DMS114 treated with DMSO at 0.1 percent for 48 hours (cell line): Measurements from ENCODE around the gene FAM177B.

ENCODE experiments used
- DNase-seq: peaks from one replicate; lab custom pipeline; 2025; ENCODE audit not compliant: unreplicated experiment; lab: John Stamatoyannopoulos, UW

FAM177B gene

DNA sequence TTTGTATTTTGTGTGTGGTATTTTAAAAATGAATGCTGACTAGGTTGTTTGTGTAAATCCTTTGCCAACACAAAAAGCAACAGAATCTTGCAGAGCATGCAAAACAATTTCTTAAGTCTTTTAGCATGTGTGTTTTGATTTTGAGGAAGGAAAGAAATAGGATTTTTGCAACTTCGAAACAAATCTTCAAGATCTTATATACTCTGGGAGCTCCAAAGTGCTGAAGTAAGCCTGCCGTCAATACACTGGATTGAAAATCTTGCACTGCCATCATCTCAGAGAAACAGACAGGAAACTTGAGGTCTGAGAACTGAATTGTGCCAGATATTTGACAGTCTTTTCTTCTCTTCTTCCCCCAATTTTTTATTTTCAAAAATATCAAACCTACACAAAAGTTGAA, 48.5 kb downstream of the FAM177B start:
- no peak for DNase-seq

GRCh38 chr1:222786121-222786520, 49.1 kb downstream of the FAM177B start:
- DNase-seq = no peak

- DNase-seq = no peak
Measured at GRCh38 chr1:222787729-222788128, 50.7 kb downstream of the FAM177B start.

- DNase-seq = no peak
Measured at GRCh38 chr1:222788402-222789156, 51.6 kb downstream of the FAM177B start.

DNA sequence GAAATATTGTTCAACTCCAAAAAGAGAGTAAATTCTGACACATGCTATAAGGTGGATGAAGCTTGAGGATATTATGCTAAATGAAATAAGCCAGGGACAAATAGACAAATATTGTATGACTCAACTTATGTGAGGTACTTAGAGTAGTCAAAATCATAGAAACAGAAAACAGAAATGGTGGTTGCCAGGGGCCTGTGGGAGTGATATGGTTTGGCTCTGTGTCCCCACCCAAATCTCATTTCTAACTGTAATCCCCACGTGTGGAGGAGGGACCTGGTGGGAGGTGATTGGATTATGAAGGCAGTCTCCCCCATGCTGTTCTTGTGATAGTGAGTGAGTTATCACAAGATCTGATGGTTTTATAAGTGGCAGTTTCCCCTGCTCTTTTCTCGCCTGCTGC, 53.1 kb downstream of the FAM177B start:
- no peak for DNase-seq

GRCh38 chr1:222790520-222790919, 53.5 kb downstream of the FAM177B start:
- DNase-seq = no peak

DNA sequence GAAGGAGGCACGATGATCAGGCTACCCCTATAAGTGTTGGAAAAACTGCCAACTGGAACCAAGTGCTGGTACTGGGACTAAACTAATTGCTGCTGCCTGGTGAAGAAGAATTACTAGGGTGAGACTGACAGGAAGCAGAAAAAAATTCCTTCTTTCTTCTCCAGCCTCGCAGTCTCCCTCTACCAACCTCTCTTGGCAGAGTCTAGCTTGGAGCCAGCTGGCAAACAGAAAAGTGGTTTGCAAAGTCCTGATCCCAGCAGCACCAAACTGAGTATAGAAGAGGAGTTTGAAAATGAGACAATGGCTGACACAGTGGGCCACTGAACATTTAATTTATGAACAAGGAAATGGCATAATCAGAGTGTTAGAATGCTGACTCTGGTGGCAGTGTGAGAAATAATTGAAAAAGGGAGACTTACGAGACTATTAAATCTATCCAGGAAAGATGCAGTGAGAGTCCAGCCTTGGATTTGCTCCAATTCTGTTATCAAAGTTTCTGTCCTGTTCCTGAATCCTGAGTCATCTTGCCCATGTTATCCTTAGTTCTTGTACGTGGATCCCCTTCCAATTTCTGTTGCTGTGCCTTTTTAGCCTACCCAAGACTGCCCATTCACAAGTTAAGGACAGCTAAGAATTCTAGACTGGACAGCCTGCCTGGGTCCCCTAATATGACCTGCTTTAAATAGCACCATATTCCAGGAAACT, 54.2 kb downstream of the FAM177B start:
- no peak for DNase-seq

- peak; percentile 12 for DNase-seq
Measured at GRCh38 chr1:222792744-222793143, 55.7 kb downstream of the FAM177B start.

DNA sequence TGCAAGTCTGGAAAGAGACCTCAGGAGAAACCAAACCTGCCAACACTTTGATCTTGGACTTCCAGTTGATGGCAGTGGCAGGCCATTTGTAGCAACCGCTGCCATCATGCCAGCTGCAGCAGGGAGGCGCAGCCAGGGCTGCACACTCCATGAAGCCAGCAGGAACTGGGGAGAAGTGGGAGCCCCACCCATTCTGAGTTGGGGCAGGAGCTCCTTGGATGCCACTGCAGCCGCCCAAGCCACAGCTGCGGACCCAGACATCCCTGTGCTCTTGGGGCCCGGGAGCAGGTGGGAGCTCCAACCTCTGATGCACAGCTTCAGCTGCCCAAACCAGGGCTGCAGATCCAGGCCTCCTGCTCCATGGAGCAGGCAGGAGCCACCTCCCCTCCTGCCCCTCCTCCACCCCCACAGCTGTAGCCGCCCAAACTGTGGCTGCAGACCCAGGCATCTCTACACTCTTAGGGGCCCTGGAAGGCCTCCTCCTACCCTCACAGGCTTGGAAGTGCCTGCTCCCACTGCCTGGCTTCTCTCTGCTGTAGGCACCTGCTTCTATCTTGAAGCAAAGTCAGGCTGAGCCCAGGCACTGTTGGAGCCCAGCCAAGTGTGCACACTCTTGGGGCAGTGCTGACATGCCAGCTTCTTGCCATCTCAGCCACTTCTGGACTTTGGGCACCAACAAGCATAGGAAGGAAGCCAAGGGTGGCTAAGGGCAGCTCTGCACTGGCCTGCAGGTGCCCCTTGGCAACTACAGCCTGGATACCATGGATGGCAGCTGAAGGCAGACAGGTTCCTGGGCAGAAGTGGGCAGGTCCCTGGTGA, 57.9 kb downstream of the FAM177B start:
- no peak for DNase-seq

DNA sequence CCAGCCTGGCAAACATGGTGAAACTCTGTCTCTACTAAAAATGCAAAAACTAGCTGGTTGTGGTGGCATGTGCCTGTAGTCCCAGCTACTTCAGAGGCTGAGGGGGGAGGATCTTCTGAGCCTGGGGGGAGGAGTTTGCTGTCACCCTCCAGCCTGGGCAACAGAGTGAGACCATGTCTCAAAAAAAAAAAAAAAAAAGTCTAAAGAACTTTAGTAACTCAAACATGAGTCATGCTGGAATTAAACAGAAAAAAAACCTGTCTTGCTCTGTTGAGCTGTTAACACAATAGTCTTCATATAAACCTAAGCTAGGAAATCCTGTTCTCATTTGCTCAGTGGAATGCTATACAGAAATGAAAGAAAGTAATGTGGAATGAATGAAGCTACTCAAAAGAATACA, 61.1 kb downstream of the FAM177B start:
- no peak for DNase-seq

DNA sequence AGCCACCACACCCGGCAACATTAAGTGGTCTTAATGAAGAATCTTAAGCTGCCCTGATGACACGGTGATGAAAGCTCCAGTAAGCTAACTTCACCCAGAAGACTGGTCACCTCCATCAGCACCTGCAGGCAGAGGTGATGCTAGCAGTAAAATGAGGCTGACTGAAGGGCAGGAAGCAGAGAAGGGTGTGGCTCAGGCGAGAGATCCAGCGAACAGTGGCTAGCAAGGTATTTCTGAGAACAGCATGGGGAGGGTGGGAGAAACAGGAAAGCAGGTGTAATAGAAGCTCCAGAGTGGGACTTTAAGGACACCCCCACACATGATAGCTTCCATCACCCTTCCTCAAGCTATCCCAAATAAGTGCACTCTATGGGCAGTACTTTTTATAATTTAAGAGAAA, 62.0 kb downstream of the FAM177B start:
- no peak for DNase-seq
